Activated T-cell treated with anti-CD3 and anti-CD28 coated beads for 24 hours (primary cell): Measurements from ENCODE around the gene CHD2.

Experiments
- DNase-seq: peaks from one replicate; pipeline ENCODE4 v3.0.0-alpha.2; 2020; ENCODE audit warnings: low read depth

CHD2 gene

DNA sequence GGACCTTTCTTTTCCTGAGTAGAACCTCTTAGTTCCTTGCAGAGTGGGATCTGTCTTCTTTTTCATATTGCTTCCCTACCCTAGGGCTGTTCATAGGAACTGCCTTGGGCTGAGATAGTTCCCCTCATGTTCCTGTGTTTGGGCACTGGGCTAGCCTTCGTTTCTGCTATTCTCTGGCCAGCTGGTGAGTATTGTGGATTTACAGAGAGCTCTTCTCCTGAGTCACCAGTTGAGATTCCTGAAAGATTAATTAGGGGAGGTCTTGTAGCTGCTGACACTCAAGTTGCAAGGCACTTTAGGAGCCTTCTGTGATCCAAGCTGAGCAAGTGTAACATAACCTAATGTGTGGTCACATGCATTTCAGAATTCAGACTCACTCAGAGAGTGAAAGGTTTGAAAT lies 30.7 kb downstream of the CHD2 start:
- no peak for DNase-seq

DNA sequence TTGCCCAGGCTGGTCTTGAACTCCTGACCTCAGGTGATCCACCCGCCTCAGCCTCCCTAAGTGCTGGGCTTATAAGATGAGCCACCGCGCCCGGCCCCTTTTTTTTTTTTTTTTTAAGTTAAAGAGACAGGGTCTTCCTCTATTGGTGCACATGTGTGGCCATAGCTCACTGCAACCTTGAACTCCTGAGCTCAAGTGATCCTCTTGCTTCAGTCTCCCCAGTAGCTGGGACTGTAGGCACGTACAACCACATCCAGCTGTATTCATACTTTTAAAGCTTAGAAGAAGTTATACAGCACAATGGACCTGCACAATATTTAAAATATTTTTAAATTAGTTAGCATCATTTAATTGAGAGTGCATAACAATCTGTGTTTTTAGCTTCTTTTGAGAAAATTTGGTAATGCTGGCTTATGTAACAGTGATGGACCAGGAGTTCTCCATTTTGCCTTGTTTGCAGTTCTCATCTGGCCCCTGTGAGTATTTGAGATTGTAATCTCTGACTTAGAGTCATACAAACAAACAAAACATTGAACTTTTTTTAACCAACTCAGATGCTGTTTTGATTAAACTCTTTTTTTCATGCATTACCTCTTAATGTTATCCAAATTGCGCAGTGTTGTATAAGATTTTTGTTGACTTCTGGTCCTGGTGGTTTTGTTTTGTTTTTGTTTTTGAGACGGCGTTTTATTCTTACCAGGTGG lies 33.0 kb downstream of the CHD2 start:
- DNase-seq: no peak

DNA sequence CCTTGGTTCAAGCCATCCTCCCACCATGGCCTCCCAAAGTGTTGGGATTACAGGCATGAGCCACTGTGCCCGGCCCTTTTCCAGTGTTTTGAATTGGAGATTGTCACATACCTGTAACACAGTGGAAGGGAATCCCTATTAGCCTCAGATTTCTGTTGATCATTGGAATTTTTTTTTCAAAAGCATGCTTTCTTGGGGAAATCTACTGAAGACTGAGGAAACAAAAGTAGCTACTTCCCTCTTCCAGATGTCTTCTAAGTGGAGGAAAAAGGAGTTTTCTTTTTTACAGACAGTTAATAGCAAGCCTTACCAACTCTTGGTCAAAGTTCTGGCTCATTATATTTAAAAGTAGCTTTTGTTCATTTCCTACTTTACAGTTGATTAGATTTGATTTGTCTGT lies 33.7 kb downstream of the CHD2 start:
- no peak for DNase-seq

DNA sequence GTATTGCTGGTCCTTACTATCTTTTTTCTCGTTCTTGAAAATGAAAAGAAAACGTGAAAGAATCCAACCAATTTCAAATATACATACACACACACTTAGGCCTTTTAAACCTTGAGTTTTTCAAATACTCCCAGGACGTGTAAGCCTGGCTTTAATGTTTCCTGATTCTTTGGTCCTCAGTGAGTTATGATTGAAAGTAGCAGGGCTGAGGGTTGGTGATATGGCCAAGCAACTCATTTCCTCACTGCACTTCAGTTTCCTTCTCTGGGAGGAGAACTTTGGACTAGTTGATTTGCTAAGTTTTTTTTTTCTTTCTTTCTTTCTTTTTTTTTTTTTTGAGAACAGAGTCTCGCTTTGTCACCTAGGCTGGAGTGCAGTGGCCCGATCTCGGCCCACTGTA lies 34.6 kb downstream of the CHD2 start:
- DNase-seq: no peak

DNA sequence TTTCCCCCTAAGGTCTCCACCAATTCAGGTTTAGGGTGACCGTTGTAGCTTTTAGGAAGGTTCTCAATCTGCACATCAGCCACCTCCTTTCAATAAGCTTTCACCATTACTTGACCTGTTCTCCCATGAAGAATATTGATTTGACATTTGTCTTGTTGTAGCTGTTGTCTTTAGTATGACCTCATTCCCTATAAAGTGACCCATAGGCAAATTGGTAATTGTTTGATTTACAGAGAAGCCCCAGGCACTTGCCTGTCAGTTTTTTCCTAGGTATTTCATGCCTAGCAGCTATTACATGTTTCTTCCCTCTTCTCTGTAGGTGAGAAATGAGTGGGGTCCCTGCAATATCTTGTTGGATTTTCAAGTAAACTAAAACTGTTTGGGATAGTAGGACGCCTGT lies 36.0 kb downstream of the CHD2 start:
- DNase-seq: no peak

DNA sequence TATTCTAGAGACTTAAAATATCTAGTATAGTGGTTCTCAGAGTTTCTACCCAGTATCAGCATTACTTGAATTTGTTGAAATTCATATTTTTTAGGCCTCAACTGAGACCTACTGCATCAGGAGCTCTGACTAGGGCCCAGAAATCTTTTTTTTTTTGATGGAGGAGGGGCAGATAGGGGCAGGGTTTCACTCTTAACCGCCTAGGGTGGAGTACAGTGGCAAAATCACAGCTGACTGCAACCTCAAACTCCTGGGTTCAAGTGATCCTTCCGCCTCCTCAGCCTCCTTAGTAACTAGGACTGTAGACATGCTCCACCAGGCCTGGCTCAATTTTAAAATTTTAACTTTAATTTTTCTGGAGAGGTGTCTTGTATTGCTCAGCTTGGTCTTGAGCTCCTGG lies 36.6 kb downstream of the CHD2 start:
- no peak for DNase-seq

DNA sequence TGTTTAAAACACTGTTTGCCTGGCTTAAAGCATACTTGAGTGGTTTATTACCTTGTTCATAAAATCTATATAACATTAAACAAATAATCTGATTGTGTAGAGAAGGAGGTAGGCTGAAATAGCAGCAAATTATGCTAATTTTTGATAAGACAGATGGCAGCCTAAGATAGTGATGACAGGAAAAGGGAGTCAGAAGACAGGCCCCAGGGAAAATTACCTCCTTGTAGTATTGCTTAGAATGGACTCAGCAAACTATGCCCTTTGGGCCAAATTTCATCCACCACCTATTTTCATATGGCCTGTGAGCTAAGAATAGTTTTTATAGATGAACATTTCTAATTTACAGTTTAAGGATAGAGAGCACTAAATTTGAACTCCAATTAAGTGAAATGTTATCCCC lies 37.8 kb downstream of the CHD2 start:
- no peak for DNase-seq

DNA sequence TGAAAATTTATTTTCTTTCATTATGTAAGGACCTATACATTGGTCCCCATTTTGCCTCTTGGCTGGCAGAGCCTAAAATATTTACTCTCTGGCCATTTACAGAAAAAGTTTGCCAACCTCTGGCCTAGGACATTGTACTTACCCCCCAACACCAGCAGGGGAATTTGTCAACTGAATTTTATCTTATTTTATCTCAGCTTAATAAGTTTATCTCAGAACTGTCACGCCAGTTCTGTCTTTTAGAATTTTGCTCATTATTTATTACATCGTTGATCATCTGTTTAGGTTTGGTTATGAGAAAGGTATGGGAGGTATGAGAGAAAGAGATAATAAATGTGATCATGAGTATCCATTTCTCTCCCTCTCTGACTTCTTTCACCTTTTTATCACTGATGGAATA lies 38.3 kb downstream of the CHD2 start:
- DNase-seq: no peak

DNA sequence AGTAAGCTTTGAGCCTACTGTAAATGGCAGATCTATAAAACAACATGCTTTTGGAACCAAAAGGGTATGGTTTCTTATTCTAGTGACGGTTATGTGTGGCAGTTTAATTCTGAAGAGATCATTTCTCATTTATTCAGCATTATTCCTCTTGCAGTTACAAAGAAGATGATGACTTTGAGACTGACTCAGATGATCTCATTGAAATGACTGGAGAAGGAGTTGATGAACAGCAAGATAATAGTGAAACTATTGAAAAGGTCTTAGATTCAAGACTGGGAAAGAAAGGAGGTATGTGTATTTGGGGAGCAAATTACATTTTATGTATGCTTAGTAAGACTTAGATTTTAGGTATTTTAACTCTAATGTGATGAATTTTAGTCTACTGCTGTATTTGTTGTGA lies 41.5 kb downstream of the CHD2 start:
- no peak for DNase-seq

DNA sequence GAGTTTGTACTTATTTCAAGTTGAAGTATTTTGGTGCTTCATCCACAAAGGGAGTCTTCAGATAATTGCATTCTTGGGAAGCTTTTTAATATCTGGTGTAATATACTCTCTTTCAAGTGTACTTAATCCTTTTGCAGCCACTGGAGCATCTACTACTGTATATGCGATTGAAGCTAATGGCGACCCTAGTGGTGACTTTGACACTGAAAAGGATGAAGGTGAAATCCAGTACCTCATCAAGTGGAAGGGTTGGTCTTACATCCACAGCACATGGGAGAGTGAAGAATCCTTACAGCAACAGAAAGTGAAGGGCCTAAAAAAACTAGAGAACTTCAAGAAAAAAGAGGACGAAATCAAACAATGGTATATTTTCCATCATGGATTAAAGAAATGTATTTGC lies 42.6 kb downstream of the CHD2 start:
- DNase-seq: no peak

DNA sequence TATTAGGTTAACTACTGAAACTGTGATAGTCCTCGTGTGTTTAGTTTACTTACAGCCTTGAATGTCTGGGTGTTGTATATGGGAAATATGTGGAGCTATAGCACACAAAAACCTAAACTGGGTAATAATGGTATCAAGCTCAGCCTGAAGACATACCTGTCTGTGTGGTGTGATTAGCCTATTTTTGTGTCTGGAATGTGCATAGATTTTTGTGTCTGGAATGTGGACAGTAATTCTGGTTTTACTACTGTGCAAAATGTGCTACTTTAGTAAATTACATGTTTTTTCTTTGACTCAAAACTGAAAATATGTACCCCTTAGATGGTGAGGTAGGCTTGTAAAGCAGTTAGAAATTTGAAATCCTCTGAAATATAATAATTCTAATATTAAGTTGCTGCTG lies 43.5 kb downstream of the CHD2 start:
- no peak for DNase-seq

DNA sequence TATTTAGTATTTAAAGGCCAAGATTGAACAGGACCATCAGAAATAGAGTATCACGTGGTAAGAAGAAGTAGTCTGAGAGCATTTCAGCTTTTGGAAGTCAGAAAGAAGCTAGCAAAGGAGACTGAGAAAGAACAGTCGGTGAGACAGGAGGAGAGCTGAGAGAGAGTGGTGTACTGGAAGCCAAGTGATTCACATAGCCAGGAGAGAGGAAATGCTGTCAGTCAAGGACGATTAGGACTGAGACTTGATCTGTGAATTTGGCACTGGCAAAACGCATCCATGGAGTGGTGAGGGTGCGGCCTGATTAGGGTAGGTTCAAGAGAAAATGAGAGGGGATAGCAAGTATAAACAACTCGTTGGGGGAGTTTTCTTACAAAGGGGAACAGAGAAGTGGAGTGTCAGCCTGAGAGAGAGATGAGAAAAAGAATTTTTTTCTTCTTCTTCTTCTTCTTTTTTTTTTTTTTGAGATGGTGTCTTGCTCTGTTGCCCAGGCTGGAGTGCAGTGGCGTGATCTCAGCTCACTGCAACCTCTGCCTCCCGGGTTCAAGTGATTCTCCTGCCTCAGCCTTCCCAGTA lies 44.9 kb downstream of the CHD2 start:
- DNase-seq: no peak

DNA sequence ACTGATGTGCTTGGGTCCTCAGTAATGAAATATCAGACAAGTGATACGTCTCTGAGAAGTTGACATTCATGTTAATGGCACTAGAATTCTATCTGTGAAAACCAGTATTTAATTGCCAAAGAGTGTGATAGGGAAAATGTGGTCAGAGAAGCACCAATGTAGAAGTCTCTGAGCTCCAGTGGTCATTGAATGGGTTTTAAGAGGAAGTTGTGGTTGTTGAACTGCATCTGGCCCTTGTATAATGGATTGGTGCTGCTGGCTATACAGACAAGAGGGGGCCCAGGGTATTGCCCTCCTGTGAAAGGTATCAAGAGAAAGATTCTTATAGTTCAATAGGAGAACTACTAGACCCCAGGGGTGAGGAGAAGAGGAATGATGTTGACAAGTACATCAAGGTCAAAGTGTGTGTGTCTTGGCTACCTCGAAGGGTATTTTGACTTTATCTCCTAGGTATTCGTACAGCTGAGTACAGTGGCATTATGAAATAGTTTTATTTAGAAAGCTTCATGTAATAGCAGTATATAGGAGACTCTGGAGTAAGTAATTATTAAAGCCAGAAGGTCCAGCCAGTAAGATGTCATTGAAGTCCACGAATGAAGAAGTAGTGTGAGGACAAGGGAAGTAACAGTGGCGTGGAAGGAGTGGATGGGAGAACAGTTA lies 47.1 kb downstream of the CHD2 start:
- DNase-seq: no peak

DNA sequence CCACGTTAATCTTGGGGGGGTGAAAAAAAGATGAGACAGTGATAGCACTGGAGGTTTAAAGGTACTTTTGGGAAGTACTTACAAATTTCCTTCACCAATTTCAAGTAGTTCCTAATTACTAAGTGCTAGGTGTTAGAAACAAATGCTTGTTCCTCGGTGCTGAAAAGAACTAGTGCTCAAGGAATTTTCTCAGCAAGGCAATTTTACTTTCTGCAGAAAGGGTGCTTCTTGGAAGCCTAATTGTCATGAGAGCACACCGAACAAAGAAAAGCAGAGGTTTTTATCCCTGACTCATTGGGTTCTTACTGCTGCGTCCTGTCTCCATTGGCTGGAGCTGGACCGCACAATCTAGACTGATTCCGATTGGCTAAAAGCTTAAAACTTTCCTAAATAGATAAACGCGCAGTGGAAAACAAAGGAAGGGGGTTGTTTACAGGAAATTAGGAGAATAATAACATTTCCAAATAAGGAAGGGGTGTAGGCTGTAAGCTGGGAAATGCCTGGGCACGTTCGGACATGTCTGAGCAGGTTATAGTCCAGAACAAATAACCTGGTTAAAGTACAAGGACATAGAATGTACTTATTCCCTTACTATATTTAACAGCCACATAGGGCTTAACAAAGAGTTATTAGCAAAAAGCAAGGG lies 49.6 kb downstream of the CHD2 start:
- no peak for DNase-seq

DNA sequence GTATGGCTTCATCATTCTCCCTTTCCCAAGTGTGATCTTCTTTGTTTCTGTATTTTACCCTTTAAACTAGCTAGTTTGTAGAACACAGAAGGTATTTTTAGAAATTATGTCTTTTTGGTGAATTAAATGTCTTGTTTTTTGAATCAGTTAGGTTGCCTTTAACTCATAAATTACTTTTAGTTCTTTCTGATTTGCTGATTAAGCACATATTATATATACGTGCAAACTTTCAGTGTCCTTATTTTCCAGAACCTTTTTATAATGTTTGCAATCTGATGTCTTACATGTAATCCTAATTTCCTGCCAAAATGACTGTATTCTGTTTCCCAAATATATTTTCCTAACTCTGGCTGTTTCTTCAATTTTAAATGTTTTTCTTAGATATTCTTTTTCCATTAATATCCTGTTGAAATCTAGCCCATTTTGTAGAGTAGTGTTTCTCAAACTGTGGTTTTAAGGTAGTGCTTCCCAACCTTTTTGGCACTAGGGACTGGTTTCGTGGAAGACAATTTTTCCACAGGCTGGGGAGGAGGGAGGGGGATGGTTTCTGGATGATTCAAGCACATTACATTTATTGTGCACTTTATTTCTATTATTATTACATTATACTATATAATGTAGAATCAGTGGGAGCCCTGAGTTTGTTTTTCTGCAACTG lies 51.8 kb downstream of the CHD2 start:
- no peak for DNase-seq

DNA sequence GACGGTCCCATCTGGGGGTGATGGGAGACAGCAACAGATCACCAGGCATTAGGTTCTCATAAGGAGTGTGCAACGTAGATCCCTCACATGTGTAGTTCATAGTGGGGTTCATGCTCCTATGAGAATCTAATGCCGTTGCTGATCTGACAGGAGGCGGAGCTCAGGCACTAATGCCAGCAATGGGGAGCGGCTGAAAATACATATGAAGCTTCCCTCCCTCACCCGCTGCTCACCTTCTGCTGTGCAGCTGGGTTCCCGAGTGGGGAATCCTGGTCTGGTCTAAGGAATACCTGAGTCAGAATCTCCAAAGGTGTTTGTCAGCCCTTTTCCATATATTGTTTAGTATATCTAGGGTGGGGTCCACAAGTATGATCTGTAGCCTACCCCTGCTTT lies 52.3 kb downstream of the CHD2 start:
- no peak for DNase-seq

DNA sequence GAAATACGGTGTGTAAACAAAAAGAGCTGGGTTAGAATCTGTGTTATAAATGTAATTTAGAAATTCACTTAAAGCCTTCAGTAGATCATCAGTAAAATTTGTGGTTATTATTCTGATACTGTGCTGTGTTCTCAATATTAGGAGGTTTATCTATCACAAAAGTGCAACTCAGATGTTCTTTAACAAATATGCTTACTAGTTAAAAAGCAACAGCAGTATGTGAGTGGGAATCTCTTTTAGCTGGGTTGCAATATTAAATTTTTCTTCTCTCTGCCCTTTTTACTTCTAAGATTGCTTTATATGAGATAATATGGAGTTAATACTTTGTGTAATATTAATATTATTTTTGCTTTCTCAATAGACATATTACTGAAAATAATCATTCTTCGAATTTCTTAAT lies 53.4 kb downstream of the CHD2 start:
- no peak for DNase-seq

DNA sequence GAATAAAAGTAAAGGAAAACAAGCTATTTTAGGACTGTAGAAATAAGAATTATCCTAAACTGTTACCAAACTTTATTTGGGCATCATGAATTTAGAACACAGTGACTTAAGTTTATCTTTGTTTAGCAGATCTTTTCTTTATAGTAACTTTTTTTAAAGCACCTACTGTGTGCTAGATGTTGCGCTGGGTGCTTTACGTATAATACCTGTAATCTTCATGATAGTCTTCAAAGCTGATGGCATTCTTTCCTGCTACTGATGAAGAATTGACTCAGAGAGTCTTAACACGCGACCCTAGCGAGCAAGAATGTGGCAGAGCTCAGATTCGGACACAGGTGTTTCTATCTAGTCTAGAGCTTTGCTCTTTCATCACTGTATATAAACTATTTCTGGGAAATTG lies 53.9 kb downstream of the CHD2 start:
- no peak for DNase-seq

DNA sequence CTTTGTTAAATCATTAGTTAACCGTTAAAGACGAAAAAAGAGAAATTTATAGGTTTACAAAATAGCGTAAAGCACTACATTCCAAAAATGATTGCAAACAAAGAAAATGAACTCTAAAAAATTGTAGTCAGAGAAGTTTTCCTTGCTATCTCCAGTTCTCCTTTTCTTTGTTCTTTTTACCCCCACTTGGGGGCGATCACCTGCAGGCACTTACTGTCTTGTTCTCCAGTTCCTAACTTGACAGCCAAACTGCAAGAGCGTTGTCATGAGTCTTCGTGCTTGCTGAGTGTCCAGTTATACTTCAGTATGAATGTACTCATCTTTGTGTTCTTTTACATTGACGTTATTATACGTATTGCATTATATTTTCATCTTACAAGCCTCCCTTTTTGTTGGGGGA lies 54.5 kb downstream of the CHD2 start:
- DNase-seq: no peak

DNA sequence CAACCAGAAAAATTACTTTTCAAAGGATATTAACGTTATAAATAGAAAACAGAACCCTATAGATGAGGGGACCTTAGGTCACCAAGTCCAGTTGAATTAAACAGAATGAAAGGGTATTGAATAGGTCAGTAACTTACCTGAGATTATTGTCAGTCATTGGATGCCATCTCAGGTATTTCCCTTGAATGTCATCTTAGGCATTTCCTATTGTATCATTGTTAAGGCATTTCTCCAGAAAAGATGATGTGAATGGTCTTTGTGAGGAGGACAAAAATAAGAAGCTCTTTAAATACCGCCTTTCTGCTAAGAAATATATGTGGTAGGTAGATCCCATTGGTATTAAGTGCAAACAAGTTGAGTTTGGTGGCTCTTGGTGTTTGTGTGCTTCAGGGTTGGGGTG lies 55.6 kb downstream of the CHD2 start:
- no peak for DNase-seq

DNA sequence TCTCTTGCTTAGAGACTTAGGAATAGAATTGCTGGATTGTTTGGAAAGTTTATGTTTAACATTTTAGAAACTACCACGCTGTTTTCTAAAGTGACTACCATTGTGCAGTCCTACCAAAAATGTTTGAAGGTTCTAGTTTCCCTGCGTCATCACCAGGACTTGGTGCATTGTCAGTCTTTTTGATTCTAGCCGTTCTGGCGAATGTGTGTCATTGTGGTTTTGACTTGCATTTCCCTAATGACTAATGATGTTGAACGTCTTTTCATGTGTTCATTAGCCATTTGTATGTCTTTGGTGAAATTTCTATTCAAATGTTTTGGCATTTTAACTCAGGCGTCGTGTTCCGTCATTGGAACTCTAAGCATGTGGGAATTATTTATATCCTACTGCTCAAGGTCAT lies 58.0 kb downstream of the CHD2 start:
- peak; percentile 61 for DNase-seq

DNA sequence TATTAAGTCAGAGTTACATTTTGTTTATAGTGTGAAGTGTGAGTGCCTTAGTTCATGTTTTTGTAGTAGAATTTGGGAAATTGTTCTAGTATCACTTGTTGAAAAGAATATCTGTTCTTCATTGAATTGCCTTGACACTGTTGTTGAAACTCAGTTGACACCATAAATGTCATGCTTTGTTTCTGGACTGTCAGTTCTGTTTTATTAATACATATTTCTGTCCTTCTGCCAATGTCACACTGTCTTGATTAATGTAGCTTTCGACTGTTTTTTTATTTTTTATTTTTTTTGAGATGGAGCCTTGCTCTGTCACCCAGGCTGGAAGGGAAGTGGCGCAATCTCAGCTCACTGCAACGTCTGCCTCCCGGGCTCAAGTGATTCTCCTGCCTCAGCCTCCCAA lies 59.1 kb downstream of the CHD2 start:
- no peak for DNase-seq
